Stimulated activated CD4-positive, alpha-beta T cell treated with anti-CD3 and anti-CD28 coated beads, Interleukin-12 subunit alpha, Interleukin-12 subunit beta, amount 100 ng/mL, for 4 hours (primary cell): Measurements from ENCODE around the gene ADGRE1.

ENCODE experiments used
- DNase-seq: peaks from one replicate; pipeline ENCODE4 v3.0.0-alpha.2; 2020

The ADGRE1 gene

DNA sequence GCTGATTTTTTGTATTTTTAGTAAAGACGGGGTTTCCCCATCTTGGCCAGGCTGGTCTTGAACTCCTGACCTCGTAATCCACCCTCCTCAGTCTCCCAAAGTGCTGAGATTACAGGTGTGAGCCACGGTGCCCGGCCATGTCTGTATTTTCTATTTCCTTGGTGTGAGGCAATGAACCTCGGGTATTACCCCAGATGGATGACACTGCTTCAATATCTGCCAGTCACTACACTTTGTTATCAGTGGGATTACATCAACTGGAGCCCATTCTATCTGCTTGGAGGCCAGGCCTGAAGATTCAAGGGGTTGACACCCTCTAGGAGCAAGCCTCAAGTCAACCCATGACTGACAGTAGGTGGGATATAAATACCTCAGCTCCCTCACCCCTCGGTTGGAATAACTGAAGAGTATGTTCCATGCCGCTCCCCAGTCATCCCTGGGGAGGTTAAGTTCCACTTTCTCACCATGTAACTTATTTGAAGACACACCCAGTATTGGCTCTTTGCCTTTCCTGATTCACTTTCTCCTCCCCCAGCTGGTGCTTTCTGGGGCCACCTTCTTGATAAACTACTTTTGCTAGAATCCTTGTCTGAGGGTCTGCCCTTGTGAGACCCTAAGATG is 992 bp upstream of the ADGRE1 start:
- DNase-seq: no peak

DNA sequence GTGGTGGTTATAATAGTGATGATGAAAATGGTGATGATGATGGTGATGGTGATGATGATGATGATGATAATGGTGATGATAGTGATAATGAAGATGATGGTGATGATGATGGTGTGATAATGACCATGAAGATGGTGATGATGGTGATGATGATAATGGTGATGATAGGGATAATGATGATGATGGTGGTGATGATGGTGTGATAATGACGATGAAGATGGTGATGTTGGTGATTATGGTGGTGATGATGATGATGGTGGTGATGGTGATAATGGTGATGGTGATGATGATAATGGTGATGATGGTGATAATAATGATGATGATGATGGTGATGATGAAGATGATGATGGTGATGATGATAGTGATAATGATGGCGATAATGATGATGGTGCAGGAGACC is 1.6 kb downstream of the ADGRE1 start:
- no peak for DNase-seq

DNA sequence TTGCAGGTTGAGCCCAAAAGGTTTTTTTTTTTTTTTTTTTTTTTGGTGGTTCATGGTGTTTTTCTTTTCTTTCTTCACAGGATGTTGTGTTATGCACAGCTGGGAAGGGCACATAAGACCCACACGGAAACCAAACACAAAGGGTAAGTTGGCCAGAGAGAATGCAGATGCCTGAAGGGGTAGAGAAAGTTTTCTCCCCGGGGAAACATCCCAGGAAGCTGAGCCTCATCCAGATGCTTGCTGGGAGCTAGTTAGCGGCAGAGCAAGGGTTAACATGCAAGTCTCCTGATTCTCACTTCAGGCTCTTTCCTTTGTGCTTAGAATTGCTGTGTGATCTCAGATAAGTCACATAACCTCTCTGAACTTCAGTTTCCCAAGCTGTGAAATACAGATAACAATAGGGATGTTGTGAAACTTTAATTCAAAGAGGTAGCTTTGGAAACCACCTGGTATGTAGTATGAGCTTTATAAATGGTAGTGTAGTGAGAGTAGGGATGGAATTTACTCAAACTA is 3.1 kb downstream of the ADGRE1 start:
- DNase-seq: no peak

DNA sequence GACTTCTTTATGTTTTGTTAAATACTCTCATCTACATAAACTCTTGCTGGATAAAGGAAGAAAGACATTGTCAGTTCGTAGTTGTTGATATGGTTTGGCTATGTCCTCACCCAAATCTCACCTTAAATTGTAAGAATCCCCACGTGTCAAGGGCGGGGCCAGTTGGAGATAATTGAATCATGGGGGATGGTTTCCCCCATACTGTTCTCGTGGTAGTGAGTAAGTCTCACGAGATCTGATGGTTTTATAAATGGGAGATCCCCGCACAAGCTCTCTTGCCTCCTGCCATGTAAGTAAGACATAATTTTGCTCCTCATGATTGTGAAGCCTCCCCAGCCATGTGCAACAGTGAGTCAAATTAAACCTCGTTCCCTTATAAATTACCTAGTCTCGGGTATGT is 3.6 kb downstream of the ADGRE1 start:
- DNase-seq: peak; percentile 16

DNA sequence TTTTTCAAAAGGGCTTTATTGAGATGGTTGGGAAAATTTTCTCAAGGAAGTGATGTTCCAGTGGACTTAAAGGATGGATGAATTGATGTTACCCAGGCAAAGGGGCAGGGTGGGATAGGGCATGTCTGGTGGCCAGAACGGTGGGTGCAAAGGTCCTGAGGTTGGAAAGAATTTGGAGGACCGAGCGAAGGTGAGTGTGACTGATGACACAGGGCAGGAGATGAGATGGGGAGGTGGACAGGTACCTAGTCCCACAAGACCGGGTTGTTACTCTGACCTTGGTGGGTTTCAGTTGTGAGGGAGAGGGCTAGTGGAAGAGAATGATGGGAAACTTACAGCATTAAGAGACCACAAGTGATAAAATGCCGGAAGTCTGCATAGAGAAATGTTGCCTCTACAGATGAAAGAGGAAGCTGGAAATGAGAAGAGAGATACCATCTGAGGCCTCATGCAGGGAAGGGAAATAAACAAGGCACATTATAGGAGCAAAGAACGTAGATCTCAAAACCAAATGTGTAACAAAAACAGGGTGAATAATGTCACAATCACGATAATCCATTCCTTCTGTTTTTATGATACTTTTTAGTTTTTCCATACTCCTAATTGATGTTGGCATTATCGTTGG is 4.5 kb downstream of the ADGRE1 start:
- no peak for DNase-seq

DNA sequence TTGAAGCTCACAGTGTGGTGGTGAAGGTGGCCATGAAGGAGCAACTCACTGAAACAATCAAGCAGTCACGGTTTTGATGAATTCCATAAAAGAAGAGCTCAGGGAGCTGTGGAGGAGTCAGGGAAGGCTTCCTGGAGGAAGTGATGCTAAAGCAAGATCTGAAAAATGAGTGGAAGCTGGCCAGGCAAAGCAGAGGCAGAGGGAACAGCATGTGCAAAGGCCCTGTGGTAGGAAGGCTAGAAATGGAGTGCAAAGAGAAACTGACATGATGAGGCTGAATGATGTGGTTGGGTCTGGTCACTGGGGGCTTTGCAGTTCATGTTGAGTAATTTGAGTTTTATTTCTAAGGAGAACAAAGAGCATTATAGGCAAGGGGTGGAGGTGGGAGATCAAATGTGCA is 6.9 kb downstream of the ADGRE1 start:
- no peak for DNase-seq

DNA sequence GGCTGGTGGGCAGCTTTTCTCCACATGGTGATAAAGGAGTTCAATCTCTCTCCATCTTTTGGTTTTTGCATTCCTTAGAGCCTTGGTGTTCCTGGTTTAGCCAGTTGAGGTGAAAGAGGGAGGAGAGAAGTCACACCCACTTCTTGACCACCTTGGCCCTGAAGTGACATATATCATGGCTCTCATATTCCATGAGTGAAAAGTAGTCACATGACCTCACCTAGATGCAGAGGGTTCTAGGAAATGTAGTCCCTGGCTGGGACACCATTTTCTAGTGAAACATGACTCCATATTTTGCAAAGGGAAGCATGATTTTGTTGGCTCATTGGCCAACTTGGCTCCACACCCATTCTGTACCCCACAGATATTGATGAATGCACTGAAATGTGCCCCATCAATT is 16.1 kb downstream of the ADGRE1 start:
- DNase-seq: no peak

DNA sequence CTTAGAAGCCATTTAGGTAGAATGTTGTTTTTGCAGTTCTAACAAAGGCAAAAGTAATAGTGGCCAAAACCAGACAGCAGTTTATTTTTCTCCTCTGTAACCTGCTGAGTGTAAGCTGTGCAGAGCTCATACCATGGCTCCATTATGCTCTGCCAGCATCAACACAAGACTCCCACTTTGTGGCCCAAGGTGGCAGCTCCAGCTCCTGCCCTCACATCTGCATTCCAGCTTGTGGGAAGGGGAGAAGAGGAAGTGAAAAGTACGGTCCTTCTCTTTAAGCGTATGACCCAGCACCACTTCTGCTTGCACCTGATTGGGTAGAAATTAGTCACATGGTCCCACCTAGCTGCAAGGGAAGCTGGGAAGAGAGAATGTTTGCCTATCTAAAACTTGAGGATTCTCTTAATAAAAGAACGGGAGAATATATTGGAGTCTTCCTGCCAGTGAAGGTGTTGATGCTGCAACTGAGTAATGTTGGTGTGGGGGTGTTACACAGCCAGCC is 19.2 kb downstream of the ADGRE1 start:
- no peak for DNase-seq

DNA sequence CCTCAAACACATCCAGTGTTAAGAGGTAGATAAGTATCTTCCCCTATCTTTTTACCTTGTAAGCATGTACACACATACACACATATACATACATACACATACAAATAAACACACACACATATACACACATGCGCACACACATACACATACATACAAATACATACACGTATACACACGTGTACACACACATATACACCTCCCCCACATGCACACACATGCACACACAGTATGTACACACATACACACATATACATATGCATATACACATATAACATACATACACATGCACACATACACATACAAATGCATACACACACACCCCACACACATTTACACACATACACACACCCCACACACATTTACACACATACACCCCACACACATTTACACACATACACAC is 24.1 kb downstream of the ADGRE1 start:
- no peak for DNase-seq

DNA sequence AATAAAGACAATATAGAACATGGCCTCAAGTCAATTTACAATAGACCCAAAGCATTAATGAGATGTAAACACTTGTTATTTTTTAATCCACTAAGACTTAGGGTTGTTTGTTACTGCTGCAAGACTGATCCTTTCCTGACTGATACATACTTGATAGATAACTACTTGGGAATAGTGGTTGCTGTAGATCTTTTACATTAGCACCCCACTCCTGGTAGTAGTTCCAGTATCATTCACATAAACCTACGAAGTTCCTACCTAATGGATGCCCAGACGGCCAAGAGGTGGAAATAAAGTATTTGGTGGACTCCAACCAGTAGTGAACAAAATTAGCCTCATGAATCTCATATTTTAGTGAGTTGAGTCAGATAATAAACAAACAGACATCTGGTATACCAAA is 26.9 kb downstream of the ADGRE1 start:
- no peak for DNase-seq

DNA sequence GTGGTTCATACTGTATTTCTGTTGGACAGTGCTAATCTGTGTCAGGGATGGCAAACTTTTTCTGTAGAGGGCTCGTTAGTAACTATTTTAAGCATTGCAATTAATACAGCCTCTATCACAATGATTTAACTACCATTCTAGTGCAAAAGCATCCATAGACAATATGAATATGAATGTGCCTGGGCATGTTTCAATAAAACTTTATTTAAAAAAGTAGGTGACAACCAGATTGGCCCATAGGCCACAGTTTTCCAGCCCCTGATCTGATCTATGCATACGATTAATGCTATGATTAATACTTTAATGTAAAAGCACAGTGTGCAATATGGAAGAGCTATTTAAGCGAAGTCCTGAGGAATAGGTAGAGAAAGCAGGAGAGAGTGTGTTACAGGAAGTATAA is 29.6 kb downstream of the ADGRE1 start:
- no peak for DNase-seq

DNA sequence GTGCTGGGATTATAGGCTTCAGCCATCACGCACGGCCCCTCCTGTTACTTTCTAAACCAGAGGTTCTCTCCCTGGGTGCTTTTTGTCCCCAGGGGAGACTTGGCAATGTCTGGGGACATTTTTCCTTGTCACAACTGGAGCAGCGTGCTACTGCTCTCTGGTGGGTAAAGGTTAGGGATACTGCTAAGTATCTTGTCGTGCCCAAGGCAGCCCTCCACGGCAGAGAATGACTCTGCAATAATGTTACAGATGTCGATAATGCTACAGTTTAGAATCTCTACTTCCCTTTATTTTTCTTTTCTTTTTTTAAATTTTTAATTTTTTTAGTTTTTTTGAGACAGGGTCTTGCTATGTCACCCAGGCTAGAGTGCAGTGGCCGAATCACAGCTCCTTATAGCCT is 38.0 kb downstream of the ADGRE1 start:
- DNase-seq: no peak

DNA sequence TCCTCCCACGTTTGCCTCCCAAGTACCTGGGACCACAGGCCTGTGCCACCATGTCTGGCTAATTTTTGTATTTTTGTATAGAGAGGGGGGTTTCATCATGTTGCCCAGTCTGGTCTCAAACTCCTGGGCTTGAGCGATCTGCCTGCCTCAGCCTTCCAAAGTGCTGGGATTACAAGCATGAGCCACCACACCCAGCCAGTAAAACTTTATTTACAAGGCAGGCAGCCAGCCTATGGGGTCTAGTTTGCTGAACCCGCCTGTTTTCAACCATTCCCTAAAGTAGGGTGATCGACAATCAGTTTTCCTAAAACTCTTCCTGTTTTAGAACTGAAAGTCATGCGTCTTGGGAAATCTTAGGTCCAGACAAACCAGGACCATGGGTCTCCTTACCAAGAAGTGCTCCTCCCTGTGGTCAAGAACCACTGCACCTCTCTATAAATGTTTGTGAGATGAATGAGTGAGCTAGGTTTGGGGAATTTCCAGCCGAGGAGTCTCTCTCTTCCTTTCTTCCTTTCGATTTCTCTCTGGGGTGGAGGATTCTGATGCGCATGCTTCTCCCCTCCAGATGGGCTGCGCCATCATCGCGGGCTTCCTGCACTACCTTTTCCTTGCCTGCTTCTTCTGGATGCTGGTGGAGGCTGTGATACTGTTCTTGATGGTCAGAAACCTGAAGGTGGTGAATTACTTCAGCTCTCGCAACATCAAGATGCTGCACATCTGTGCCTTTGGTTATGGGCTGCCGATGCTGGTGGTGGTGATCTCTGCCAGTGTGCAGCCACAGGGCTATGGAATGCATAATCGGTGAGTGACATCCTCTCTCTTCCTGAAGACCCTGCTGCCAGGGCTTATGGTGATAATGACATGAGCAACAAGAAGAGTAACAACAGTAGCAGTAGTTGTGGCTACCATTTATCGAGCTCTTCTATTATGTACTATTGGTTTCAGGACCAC is 38.7 kb downstream of the ADGRE1 start:
- peak; percentile 15 for DNase-seq

DNA sequence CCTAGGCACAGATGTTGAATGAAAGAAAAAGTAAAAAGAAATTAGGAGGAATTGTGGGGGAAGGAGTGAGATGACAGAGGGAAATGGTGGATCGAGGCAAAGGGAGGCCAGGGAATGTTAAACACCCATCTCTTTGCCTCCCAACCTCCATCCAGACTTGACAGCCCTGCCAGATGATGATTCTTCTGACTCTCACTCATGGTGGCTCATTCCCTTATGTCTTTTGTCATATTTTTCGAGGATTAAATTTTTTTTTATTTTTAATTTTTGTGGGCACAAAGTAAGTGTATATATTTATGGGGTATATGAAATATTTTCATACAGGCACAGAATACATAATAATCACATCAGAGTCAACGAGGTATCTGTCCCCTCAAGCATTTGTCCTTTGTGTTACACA is 42.8 kb downstream of the ADGRE1 start:
- DNase-seq: no peak

DNA sequence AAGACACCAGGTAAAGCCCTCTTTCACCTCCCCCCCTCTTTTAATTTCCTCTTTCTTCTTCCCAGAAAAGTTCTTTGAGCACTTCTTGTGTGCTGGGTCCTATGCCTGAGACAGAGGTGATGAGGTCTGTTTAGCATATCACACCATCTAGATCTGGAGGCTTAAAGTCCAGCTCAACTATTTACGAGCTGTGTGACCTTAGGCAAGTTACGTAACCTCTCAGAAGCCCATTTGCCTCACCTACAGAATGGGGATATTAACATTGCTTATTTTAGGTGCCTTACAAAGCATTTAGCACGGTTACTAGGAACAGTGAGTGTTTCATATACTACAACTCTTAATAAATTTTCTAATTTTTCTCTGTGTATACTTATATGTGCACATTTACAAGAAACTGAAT is 47.7 kb downstream of the ADGRE1 start:
- no peak for DNase-seq

DNA sequence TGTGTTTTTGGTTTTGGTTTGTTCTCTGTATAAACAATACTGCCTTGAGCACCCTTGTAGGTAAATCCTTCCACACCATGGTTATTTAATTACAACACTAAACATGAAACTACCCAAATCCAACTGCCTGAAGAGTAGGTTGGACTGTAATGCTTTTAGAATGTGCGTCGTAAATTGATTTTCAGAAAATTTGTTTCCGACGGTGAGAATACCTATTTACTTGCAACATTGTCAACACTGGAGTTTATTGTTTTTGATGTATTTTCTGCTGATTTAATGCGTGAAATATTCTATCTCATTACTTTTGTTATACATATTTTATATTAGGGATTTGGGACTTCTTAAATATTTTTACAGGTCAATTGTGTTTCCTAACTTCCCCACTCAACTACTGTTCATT is 48.2 kb downstream of the ADGRE1 start:
- no peak for DNase-seq

DNA sequence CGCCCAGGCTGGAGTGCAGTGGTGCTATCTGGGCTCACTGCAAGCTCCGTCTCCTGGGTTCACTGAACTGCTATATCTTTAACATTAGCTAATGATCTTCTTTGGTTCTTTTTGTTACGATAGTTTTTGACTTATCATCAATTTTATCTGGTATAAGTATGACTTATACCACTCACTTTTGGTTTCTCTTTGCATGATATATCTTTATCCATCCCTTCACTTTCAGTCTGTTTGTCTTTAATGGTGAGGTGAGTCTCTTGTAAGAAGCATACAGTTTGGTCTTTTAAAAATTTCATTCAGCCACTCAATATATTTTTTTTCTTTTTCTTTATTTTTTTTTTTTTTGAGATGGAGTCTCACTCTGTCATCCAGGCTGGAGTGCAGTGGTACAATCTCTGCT is 58.4 kb downstream of the ADGRE1 start:
- no peak for DNase-seq

DNA sequence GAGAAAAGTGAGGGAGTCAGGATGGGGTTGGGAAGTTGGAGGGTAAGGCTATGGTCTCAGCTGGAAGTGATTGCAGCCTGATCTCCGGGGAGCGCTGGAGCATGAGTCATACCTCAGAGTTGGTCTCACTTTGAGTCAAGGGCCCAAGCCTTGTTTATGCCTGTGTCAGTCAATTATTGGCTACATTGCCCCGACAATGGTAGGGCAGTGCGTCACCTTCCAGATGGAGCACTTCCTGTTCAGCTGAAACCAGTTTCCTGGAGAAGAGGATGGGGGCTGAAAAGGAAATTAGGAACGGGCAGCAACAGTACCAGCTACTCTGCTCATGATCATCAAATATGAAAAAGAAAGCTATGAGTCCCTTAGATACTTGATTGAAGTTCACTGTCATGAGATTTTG is 60.4 kb downstream of the ADGRE1 start:
- peak; percentile 17 for DNase-seq

DNA sequence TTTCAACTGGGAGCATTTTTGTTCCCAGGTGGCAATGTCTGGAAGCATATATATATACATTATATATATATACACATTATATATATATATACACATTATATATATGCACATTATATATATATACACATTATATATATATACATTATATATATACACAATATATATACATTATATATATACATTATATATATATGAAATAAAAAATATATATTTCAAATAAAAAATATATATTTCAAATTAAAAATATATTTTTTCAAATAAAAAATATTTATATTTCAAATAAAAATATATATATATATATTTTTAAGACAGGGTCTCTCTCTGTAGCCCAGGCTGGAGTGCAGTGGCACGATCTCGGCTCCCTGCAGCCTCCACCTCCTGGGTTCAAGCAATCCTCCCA is 61.5 kb downstream of the ADGRE1 start:
- DNase-seq: no peak

DNA sequence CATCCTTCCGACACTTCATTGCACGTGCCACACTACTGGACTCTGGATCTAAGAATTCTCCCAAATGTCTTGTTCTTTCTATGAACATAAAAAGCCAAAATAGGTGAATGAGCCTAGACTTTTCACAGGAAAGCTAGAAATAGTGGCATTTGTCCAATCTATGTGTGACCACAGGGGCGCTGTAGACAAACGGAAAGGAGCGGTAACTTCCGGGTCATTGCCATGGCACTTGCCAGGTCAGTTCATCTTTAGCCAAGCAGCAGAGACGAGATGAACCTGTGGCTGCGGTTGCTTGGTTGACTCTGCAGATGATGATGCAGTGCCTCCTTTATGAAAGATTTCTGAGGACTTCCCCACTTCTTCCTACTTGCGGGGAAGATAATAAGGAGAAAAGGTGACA is 65.6 kb downstream of the ADGRE1 start:
- DNase-seq: no peak

DNA sequence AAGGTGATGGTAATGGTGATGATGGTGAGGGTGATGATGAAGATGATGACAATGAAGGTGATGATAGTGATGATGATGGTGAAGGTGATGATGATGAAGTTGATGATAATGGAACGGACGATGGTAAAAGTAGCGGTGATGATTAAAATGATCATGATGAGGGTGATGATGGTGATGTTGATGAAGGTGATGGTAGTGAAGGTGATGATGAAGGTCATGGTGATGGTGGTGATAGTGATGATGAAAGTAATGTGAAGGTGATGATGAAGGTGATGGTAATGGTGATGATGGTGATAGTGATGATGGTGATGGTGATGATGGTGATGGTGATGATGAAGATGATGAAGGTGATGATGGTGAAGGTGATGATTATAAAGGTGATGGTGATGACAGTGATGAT is 67.7 kb downstream of the ADGRE1 start:
- no peak for DNase-seq

DNA sequence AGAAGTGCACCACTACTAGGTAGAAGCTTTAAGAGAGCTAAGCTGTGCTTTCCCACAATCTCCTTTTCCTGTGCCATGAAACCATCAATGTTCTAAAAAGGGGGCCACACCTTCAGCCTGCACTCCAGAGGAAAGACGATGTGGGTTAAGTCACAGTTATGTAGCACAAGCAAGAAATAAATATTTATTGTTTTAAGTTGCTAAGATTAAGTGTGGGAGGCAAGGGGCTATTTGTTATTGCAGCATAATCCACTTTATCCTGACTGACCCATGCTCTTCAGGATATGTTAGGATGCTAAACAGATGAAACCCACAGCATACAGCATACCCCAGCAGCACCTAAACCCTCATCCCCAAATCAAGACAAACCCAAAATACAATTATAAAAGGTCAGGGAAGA is 69.2 kb downstream of the ADGRE1 start:
- DNase-seq: no peak

DNA sequence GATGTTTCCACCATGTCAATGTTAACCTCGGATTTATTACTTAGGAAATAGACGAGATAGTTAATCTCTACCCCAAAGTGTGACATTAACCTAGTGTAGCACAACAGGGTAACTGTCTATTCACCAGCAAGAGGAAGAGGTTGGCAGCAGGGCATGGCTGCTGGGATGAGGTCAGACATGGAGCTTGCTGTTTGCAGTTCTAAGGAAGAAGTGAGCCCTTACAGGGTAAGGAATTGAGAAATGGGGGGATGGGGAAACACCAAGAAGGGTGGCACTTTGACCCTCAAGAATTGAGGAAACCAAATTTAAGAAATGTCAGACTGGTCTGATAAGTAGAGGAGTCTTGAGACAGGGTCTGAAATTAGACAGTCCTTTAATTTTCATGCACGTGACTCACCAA is 71.4 kb downstream of the ADGRE1 start:
- no peak for DNase-seq
